Measurements from ENCODE around the gene JAZF1. TPM values are rescaled to one million over a fixed set of nuclear protein-coding genes. Genes with fewer than 3 reads are reported as not detected.

JAZF1 gene
- total RNA-seq, 4 donors from 2014 or later: 1.6 to 8.6 (median 5.3) TPM

- no peaks in the 10 kb centered on the region for H3K9me3 ChIP-seq
- intact Hi-C loops (cut with DNase I; ENCODE audit: low total_unique reads) (no loop called here), in situ Hi-C loops (cut with MboI; ENCODE audit: low sequenced_read_pairs in 4 of 4) (no loop called here)
- peaks cover 10% of the 10 kb centered on the region in 2 donors for H3K4me1 ChIP-seq
- H3K36me3 ChIP-seq: no peaks in the 10 kb centered on the region
- H3K4me3 ChIP-seq: no peak overlapping the region
- no peak overlapping the region for H3K27ac ChIP-seq
- no peak for TF ChIP-seq POLR2A (IDR thresholded peaks at IDR 0.05)
- TF ChIP-seq CTCF (IDR thresholded peaks at IDR 0.05 in 4 of 5, conservative IDR thresholded peaks at IDR 0.05 in 1 of 5): no peak
- no peaks in the 10 kb centered on the region for H3K27me3 ChIP-seq
- ATAC-seq (no peak), DNase-seq (no peak)
Observed at GRCh38 chr7:28144266-28144665, 36.3 kb downstream of the JAZF1 start.

- intact Hi-C loops (cut with DNase I; ENCODE audit: low total_unique reads) (no loop called here), in situ Hi-C loops (cut with MboI; ENCODE audit: low sequenced_read_pairs in 4 of 4) (no loop called here)
- H3K9me3 ChIP-seq: no peaks in the 10 kb centered on the region
- DNase-seq: no peak
- H3K27ac ChIP-seq: no peak overlapping the region
- H3K4me3 ChIP-seq: no peak overlapping the region
- H3K4me1 ChIP-seq: peaks cover 10% of the 10 kb centered on the region in 2 donors
- H3K27me3 ChIP-seq: no peaks in the 10 kb centered on the region
- H3K36me3 ChIP-seq: no peaks in the 10 kb centered on the region
- no peak for ATAC-seq
- TF ChIP-seq POLR2A (IDR thresholded peaks at IDR 0.05): no peak
- TF ChIP-seq CTCF (IDR thresholded peaks at IDR 0.05 in 4 of 5, conservative IDR thresholded peaks at IDR 0.05 in 1 of 5): no peak
Observed at GRCh38 chr7:28142650-28143049, 37.9 kb downstream of the JAZF1 start.

- ATAC-seq: peak; percentile 53 to 72
- no peak overlapping the region for H3K4me3 ChIP-seq
- H3K36me3 ChIP-seq: no peaks in the 10 kb centered on the region
- intact Hi-C loops (cut with DNase I; ENCODE audit: low total_unique reads) (no loop called here), in situ Hi-C loops (cut with MboI; ENCODE audit: low sequenced_read_pairs in 4 of 4) (no loop called here)
- no peak for DNase-seq
- H3K27ac ChIP-seq: peak overlapping the region in 2 of 4 donors; percentile 29 to 46
- no peaks in the 10 kb centered on the region for H3K27me3 ChIP-seq
- peaks cover 10 to 13% of the 10 kb centered on the region in 2 donors for H3K4me1 ChIP-seq
- no peaks in the 10 kb centered on the region for H3K9me3 ChIP-seq
- TF ChIP-seq CTCF (IDR thresholded peaks at IDR 0.05 in 4 of 5, conservative IDR thresholded peaks at IDR 0.05 in 1 of 5): no peak
Observed at GRCh38 chr7:28140979-28141378, 39.6 kb downstream of the JAZF1 start.

- no peak overlapping the region for H3K27ac ChIP-seq
- no peaks in the 10 kb centered on the region for H3K36me3 ChIP-seq
- peaks cover 10 to 18% of the 10 kb centered on the region in 2 donors for H3K4me1 ChIP-seq
- TF ChIP-seq POLR2A (IDR thresholded peaks at IDR 0.05): no peak
- no peak for TF ChIP-seq CTCF (IDR thresholded peaks at IDR 0.05 in 4 of 5, conservative IDR thresholded peaks at IDR 0.05 in 1 of 5)
- DNase-seq: no peak
- H3K9me3 ChIP-seq: no peaks in the 10 kb centered on the region
- no peaks in the 10 kb centered on the region for H3K27me3 ChIP-seq
- in situ Hi-C loops (cut with MboI; ENCODE audit: low sequenced_read_pairs in 4 of 4) (no loop called here), intact Hi-C loops (cut with DNase I; ENCODE audit: low total_unique reads) (no loop called here)
- no peak overlapping the region for H3K4me3 ChIP-seq
- ATAC-seq: no peak
Observed at GRCh38 chr7:28138837-28139236, 41.8 kb downstream of the JAZF1 start.

- DNase-seq (no peak), ATAC-seq (no peak)
- intact Hi-C loops (cut with DNase I; ENCODE audit: low total_unique reads) (no loop called here), in situ Hi-C loops (cut with MboI; ENCODE audit: low sequenced_read_pairs in 4 of 4) (no loop called here)
- Histone ChIP-seq H3K36me3 (no peaks in the 10 kb centered on the region), H3K27me3 (no peaks in the 10 kb centered on the region), H3K27ac (no peak overlapping the region), H3K4me3 (no peak overlapping the region), H3K4me1 (peaks cover 10 to 18% of the 10 kb centered on the region in 2 donors), H3K9me3 (no peaks in the 10 kb centered on the region)
- no peak for TF ChIP-seq CTCF (IDR thresholded peaks at IDR 0.05 in 4 of 5, conservative IDR thresholded peaks at IDR 0.05 in 1 of 5)
- TF ChIP-seq POLR2A (IDR thresholded peaks at IDR 0.05): no peak
Observed at GRCh38 chr7:28137463-28137862, 43.1 kb downstream of the JAZF1 start.
